ENCODE measurements around the gene HMX3. TPM values are rescaled to one million over a fixed set of nuclear protein-coding genes. Genes with fewer than 3 reads are reported as not detected.

The HMX3 gene
- polyA plus RNA-seq, 3 donors = 0.07 to 0.14 TPM; not detected in 1

DNA sequence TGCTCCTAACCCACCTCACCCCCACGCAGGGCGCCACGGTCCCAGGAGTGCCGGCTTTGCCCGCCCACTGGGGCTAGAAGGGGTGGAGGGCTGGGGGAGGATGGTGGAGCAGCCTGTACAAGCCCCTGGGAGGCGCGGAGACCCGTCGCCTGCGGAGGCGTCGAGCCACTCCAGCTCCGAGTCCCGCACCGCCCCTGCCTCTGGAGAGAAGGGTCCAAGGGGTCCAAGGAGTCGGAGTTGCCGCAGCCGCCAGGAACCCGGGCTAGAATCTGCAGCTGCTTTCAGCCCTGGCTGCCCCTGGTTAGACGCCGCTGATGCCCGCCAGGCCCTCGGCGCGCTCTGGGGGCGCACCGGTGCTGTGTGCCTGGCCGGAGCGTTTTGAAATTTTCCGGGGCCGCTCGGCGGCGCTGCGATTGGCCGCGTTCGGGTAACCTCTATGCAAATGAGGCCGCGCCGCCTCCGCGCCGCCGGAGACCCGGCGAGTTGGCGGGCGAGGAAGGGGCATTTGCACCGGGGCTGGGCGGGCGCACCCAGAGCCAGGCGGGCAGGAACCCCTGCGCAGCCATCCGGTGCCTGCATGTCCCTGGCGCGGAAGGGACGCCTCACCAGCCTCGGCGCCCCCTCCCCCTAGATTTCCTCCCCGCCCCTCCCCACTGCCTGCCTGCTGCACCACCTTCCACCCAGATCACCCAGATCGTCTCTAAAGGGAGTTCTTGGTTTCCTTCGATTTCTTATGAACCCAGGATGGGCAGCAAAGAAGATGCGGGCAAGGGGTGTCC is 12.1 kb downstream of the HMX3 start, which contains the start of gene HMX2:
Gene HMX2, plus strand, starts transcription at position 502 of the 779 bp plus-strand sequence. Its CDS starts 243 bp downstream, at position 745.
- DNase-seq = no peak

DNA sequence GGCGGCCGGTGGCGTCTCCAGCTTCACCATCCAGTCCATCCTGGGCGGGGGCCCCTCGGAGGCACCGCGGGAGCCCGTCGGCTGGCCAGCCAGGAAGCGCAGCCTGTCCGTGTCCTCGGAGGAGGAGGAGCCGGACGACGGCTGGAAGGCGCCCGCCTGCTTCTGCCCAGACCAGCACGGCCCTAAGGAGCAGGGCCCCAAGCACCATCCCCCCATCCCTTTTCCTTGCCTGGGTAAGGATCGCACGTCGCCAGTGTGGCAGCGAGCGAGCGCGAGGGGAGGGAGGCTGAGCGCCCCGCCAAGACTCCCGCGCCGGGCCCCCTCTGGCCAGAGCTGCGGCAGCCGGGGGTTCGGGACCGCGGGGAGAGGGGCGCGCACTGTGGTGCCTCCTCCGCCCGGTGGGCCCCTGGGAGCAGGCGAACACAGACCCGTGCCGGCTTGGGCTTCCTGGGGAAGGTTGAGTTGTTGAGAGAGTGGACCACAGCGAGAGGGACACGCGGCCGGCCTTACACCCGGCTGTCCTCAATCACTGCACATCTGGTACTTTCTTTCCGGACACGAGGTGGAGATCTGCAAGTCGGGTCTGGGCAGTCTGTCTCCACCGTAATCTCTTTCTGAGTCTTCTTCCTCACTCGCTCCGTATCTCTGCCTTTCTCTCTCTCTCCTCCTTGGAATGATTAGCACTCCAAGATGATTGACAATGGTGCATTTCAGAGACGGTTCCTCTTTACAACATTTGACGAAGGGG is 12.8 kb downstream of the HMX3 start:
- no peak for DNase-seq

DNA sequence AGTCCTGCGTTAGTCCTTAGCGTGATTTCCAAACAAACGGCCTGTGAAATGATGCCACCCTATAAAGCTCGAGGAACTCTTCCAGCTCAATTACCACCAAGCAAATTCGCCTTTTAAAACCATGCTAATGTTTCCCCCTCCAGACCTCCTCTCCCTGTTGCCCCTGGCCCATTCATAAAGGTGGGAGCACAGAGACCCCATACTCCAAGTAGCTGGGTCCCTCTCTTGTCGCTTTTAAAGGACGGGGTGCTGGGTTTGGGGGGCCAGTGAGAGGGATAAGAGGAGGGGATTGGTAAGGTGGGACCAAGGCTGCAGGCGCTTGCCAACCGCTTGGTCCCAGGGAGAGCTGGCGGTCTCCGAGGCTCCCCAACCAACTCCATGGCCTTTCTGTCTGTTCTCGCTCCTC is 13.4 kb downstream of the HMX3 start:
- no peak for DNase-seq

DNA sequence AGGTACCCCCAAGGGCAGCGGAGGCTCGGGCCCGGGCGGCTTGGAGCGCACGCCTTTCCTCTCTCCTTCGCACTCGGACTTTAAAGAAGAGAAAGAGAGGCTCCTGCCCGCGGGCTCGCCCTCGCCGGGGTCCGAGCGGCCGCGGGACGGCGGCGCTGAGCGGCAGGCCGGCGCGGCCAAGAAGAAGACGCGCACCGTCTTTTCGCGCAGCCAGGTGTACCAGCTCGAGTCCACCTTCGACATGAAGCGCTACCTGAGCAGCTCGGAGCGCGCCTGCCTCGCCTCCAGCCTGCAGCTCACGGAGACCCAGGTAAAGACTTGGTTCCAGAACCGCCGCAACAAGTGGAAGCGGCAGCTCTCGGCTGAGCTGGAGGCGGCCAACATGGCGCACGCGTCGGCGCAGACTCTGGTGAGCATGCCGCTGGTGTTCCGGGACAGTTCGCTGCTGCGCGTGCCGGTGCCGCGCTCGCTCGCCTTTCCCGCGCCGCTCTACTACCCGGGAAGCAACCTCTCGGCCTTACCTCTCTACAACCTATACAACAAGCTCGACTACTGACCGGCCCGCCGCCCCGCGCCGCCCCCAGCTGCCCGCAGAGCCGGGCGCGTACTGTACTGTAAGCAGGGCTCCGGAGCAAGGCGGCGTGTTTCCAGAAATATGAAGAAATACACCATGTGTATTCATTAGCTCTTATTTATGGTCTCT is 13.9 kb downstream of the HMX3 start:
- no peak for DNase-seq

DNA sequence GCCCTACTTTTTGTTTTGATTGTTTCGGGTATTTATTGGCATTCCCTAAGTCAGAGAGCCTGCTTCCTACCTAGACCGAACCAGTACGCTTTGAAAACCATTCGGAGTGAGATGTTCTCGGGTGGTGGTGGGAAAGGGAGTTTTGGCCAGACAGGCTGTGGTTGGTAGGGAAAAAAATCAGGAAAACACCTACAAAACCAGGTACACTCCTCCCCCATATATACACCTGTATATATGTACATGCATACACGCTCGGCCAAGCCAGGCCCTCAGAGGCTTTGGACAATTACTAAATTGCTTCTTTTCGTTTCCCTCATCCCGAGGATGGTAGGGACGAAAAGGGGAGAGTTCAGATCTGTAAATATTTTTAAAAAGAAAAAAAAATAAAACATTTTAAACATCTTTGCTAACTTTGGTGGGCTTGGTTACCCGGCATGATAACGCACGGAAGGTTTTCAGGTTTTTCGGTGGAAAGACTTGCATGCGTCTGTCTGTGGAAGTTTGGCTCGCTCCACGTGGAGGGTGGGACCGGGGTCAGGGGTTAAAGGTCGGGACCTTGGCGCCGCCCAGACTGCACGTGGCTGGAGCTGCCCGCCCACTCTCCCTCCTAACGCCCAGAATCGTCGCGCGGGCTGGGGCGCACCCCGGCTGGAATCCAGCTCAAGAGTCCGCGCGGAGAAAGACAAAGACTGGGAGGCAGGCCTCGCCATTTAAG is 14.7 kb downstream of the HMX3 start:
- DNase-seq = no peak

DNA sequence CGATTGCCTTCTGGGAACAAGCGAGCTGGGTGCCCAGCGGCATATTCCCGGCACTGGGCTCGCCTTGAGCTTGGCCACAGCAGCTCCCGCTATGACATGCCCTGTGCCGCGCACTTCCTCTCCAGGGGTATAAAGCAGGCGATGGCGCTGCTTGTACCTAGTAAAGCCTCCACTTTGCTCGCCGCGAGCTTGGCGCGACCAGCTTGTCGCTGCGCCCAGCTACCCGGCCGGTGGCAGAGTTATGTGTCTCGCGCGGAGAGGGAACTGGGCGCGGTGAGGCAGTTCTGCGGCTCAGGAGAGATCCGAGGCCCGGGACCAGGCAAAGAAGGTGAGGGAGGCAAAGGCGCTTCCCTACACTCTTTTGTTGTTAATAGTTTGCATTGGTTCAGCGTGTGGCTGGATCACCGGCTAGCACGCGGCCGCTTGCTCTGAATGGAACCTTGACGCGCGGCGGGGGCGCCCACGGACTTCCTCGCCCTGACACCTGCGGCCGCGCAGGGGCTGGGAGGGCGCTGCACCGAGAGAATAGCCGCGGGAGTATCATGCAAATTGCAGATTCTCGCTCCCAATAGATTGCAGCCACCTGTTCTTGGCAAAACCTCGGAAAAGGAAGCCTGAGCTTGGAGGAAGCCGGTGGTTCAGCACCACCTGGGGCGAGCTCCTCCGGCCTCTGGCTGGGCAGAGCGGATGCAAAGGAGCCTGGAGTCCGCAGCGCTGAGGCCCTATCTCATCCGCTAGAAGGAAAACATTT is 15.4 kb downstream of the HMX3 start:
- no peak for DNase-seq

DNA sequence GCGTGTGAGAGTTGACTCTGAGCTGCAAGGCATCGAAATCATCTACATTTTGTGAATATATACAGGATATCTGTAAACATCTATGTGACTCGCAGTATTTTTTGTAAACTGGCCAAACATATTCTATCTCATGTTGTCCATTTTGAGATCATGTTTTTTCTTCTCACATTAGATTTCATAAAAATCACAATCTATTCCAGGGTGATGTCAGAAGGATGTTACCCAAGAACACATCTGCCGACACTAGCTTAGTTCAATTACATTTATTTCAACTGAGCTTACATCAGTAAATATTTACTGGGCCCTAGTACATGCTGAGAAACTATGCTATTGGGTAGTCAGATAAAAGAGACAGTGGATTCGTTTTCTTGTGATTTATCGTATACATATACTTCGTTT is 16.0 kb downstream of the HMX3 start:
- no peak for DNase-seq

DNA sequence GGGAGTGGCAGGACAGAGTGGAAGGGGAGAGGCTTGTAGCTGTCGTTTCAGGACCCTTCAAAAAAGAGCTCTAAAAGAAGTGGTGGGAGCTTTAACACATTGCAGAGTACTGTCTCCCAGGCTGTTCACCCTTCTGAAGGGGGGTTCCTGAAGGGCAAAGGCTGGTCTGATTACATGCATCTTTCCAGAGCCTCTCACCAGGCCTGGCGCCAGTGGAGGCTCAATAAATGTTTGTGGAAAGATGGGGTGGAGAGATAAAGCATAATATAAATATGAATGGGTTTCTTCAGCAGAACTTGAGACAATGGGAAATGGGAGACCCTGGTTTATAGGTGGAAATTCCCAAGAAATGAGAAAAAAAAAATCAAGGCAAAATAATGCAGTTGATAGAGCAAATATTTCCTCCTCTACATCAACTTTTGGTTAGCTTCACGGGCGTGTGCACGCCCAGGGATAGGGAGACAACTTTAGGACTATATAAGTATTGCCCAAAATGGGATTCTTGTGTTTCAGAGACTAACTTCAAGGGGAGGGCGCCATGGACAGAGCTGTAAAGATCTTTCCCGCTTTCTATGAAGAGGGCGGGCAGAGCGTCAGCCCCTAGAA is 17.8 kb downstream of the HMX3 start:
- no peak for DNase-seq

DNA sequence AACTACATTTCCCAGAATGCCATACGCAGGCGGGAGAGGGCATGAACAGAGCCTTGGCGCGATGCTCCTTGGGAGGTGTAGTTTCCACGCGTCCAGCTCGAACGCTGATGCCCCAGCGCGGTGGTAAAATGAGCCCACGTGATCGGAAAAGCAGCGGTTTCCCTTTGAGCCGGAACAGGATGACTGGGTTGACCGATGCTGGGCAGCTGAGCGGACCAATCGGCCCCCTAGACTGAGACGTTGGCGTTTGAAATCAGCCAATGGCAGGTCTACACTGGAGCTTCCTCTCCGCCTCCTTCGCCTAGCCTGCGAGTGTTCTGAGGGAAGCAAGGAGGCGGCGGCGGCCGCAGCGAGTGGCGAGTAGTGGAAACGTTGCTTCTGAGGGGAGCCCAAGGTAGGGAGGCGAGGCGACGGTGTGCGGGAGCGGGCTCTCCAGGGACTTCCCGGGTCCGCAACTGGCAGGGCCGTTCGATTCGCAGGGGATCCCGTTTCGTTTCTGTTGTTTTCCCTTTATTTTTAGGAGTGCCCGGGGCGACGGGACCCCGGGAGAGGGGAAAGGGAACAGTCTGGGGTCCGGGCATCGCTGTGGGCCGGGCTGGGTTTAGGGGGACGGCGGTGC is 18.4 kb downstream of the HMX3 start, which contains the start of gene BUB3:
Gene BUB3, plus strand, starts transcription at position 311 of the 619 bp plus-strand sequence. CDS start 516 bp downstream, outside the sequence.
- DNase-seq = peak; percentile 99

DNA sequence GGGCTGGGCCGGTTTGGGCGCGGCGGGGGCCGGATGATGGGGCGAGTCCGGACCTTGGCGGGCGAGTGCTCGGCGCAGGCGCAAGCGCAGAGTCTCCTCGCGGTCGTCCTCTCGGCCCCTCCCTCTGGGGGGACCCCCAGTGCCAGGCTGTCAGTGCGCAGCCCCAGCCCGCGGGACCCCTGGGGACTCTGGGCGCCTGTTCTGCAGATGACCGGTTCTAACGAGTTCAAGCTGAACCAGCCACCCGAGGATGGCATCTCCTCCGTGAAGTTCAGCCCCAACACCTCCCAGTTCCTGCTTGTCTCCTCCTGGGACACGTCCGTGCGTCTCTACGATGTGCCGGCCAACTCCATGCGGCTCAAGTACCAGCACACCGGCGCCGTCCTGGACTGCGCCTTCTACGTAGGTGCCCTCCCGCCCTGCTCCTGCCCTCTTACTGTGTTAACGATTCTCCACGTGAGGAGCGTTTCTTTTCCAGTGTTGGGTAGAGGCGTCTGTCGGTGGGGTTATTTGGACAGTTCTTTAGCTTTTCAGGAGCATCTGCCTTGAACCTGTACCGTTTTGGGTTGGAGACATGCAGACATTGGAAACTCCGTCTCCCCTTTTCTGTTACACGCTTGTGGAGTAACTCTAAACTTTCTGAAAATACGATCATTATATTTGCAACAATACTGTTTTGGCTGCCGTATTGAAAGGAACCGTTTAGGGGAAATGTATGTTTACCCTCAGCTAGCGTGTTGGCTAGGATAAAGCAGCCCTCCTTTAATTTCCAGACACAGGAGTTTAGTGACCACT is 19.1 kb downstream of the HMX3 start:
- DNase-seq = no peak

DNA sequence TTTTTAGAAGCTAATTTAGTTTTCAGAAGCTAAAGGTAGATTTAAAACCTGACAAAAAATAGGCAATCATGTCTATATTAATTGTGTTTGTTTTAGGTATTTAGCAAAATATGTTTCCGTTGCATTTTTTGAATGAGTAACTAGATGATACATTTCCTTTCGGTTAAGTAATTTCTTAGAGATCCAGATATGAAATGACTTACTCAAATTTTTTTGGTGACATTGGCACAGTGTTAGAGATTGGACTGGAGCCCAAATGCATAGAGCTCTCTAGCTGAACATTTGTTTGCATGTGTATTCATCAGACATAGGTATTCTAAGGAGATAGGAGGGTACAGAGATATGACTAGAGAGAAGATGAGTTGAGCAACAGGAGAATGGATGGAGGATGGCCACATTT is 20.3 kb downstream of the HMX3 start:
- no peak for DNase-seq

DNA sequence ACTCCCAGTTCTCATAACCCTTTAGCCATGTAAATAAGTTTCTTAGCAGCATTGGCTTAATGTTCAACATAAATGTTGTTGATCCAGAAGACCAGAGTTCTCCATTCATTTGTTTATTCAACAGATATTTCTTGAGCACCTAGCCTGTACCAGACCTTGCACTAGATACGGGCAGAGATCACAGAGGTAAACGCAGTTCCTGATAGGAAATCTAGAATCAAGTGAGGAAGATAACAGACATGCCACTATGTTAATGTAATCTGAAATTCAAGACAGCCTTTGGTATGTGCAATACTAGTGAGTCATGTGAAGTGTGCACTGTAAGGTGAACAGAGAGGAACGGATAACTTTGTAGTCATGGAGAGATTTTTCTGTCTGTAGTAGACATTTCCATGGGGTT is 21.4 kb downstream of the HMX3 start:
- no peak for DNase-seq

DNA sequence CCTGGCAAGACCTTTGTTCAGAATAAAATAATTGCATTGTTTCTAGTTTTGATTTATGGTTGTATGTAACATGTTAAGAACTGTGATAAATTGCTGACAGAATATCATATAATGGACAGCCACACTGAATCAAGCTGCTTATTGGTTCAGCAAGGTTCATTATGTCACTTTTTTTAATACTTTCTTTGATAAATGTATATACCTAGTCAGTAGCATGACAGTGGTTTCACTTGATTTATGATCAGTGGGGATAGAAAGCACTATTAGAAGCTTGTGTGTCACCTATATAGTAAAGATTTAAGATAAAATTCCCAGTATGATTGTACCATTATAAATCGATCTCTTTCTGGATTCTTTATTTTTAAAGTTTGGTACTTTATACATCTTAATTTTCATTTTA is 22.9 kb downstream of the HMX3 start:
- DNase-seq = no peak

DNA sequence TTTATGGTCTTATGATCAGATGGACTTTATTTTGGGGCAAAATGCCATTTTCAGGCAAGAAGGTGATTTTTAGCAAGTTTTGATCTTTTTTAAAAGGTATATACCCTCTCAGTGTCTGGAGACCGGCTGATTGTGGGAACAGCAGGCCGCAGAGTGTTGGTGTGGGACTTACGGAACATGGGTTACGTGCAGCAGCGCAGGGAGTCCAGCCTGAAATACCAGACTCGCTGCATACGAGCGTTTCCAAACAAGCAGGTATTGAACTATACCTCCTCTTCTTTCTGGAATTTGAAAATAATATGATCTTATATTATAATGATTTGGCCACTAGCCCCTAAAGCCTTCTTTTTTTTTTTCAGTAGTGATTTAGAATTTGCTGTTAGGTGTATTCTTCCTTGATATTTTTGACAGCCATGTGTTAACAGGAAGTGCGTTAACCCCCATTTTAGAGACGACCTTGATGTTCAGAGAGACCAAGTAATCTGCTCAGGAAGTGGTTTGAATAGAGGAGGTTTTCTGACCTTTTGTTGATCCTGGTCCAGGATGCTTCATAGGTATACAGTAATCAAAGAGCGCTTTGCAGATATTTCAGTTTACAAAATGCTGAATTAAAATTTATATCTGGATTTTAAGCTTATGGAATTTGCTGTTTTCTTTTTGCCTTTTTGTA is 24.7 kb downstream of the HMX3 start:
- DNase-seq = no peak

DNA sequence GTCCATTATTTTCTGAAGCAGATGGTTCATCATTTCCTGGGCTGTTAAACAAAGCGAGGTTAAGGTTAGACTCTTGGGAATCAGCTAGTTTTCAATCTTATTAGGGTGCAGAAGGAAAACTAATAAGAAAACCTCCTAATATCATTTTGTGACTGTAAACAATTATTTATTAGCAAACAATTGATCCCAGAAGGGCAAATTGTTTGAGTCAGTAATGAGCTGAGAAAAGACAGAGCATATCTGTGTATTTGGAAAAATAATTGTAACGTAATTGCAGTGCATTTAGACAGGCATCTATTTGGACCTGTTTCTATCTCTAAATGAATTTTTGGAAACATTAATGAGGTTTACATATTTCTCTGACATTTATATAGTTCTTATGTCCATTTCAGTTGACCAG is 28.5 kb downstream of the HMX3 start:
- DNase-seq = no peak

DNA sequence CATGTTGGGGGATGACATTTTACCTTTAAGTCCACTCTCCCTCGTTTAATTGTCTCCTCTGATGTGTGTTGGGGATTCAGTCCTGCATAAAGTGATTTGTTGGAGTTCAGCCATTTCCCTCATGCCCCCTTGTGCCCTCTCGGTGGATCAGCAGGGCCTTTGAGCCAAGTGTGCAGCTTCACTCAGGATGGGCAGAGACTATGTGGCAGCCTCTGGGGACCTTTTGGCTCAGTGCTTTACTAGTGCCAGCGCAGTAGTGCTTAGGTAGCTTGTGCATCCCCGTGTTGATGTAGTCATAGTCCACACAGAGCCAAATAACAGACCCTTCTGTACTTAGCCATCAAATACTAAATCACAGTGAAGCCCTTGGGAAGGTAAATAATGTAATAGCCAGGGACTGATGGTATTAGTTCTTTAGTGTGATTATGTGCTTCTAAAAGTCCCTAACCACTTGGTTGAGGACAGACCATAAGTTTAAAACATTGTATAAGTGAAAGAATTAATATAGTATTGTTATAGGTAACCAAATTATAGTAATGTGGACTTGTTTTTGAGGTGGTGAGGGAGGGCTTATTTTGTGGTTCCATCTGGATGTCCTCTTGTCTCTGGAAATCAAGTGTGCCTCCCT is 29.8 kb downstream of the HMX3 start:
- DNase-seq = no peak

DNA sequence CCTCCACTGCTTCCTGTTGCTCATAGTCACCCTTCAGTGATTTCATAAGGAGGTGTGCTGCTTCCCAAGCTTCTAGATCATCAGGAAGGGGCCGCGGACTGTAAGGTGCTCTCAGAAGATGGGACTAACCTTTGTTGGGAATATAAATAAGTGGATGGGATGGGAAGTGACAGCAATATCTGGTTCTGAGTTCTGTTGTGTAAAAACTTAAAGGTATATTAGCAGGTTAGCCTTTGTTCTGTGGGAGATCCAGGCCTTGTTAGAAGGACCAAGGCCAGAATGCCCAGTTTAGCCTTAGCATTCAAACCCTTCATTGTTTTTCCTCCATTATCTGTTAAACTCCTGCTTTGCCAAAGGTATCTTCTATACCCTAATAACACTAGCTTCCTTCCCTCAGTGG is 30.8 kb downstream of the HMX3 start:
- DNase-seq = no peak

DNA sequence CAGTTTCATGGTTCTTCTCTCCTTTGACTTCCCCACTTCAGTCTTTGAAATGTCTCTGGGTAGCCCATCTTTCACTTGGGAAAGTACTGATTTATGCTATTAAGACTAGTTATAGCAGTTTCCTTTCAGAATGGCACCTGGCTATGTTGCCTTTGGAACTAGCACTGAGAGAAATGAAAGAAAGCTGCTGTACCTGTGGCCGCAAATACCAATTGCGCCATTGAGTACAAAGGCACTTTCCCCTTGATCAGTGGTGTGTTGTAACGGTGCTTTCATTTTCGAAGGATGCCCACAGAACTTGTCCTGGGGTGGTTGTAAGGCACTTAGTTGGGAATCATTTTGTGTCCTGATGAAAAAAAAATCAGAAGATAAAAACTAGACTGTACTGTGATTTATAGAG is 35.2 kb downstream of the HMX3 start:
- no peak for DNase-seq

All from renal pelvis (tissue), 4 donors.